A673 (cell line): ENCODE data around the gene CD5L. TPM values are rescaled to one million over a fixed set of nuclear protein-coding genes. Genes with fewer than 3 reads are reported as not detected.

Source experiments
- BruUV-seq: library from RNA; stranded (reverse); fragments of 400-500 nt; replicated peaks from 2 replicates; lab custom pipeline; 2021; lab: Mats Ljungman, UMichigan
- CTCF ChIA-PET: fragments of 300-600 bp; sonication (Branson Sonifier 250); formaldehyde crosslinking; loops from one replicate; lab custom pipeline; 2022; ENCODE audit warnings: antibody characterized with exemption; lab: Charles Lee
- POLR2A ChIA-PET: fragments of 300-600 bp; sonication (Branson Sonifier 250); formaldehyde crosslinking; loops from one replicate; lab custom pipeline; 2022; ENCODE audit warnings: antibody characterized with exemption; ENCODE audit not compliant: low non-redundant PET; lab: Charles Lee
- DNase-seq: peaks from one replicate; pipeline ENCODE4 v3.0.0-alpha.2; 2015; ENCODE audit warnings: low spot score
- H3K27ac ChIP-seq: fragments of 200-600 bp; sonication (generic); 2 replicates; pipeline ENCODE4 v1.5.1; 2016; ENCODE audit warnings: mixed run types, low read depth, mild to moderate bottlenecking, mixed read lengths, antibody characterized with exemption, low read length; ENCODE audit not compliant: poor library complexity, severe bottlenecking
- H3K27me3 ChIP-seq: fragments of 200-600 bp; sonication (generic); replicated peaks from 2 replicates; pipeline ENCODE4 v1.6.1; 2017; ENCODE audit warnings: mixed run types, low read depth, mild to moderate bottlenecking, mixed read lengths, antibody characterized with exemption, low read length; ENCODE audit not compliant: insufficient read depth, poor library complexity
- H3K36me3 ChIP-seq: fragments of 200-600 bp; sonication (generic); 2 replicates; pipeline ENCODE4 v1.6.1; 2016; ENCODE audit warnings: mixed run types, mild to moderate bottlenecking, mixed read lengths, antibody characterized with exemption, low read length; ENCODE audit not compliant: insufficient read depth, poor library complexity, severe bottlenecking
- H3K4me1 ChIP-seq: fragments of 200-600 bp; sonication (generic); 2 replicates; pipeline ENCODE4 v1.6.1; 2017; ENCODE audit warnings: mixed run types, mild to moderate bottlenecking, mixed read lengths, antibody characterized with exemption, low read length; ENCODE audit not compliant: insufficient read depth, poor library complexity, severe bottlenecking
- H3K4me3 ChIP-seq: fragments of 200-600 bp; sonication (generic); 2 replicates; pipeline ENCODE4 v1.5.1; 2016; ENCODE audit warnings: low read depth, mixed run types, mild to moderate bottlenecking, mixed read lengths, low read length; ENCODE audit not compliant: poor library complexity, severe bottlenecking
- H3K9me3 ChIP-seq: fragments of 200-600 bp; sonication (generic); 2 replicates; pipeline ENCODE4 v1.6.1; 2016; ENCODE audit warnings: mixed run types, low read depth, mild to moderate bottlenecking, mixed read lengths, antibody characterized with exemption, low read length; ENCODE audit not compliant: poor library complexity, severe bottlenecking
- EZH2 ChIP-seq: fragments of 200-600 bp; sonication (generic); IDR thresholded peaks from 2 replicates; pipeline ENCODE4 v1.6.1; 2017; ENCODE audit warnings: borderline replicate concordance, low read depth, mild to moderate bottlenecking, mixed read lengths, antibody characterized with exemption, low read length; ENCODE audit not compliant: poor library complexity, severe bottlenecking
- intact Hi-C: fragments of 100-400 bp; cut with micrococcal nuclease; formaldehyde crosslinking; loops from one replicate; pipeline ENCODE4 v1.10.0; 2022; ENCODE audit not compliant: unreplicated experiment
- total RNA-seq: library from RNA; stranded (reverse); gene quantifications from 2 replicates; pipeline ENCODE4 v1.2.3, GENCODE V29; 2021
- TF ChIP-seq, protein P1 (sequence below): fragments of 300-800, 200-600 bp; sonication (generic); conservative IDR thresholded peaks from 2 replicates; pipeline ENCODE4 v1.5.1; 2017; ENCODE audit warnings: low read depth, mild to moderate bottlenecking, antibody characterized with exemption, low read length, moderate library complexity, mixed read lengths

Gene CD5L
- total RNA-seq, 1 experiment from 2014 or later, result not detected

DNA sequence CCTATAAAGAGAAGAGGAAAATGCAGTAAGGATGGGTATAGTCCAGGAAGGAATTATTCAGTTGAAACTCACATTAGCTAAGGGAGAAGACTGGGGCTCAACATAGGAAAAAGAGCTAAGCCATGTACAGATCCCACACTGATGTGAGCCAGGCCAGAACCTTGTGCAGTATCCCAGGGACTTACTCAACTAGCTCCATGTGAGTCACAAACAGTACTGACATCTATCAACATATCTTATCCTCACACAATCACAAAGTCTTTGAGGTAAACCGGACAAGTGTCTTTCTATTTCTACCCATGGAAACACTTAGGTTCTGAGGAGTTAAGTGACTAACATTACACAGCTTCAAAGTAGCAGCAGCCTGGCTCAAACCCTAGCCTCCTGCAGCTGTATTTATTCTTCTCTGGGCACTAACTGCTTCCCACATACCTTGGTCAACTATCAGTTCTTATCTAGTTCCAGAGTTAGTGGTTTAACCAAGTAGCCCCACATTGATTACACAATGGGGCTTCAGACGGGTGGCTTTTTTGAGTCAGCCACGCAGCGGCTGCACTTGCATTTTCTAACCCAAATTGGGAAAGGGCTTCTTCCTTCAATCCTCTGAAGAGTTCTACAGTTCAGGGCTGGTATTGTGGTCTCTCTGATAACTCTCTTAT lies 9.5 kb downstream of the CD5L start:
- no TSS peak for BruUV-seq
- no peak for DNase-seq
- POLR2A ChIA-PET, result no interaction called here
- CTCF ChIA-PET, result no interaction called here
- Histone ChIP-seq H3K9me3 (no peaks in the 10 kb centered on the region), H3K4me3 (no peak overlapping the region), H3K36me3 (no peaks in the 10 kb centered on the region), H3K4me1 (no peaks in the 10 kb centered on the region), H3K27me3 (peaks cover 9% of the 10 kb centered on the region), H3K27ac (no peak overlapping the region)
- TF ChIP-seq EZH2, result no peak
- TF ChIP-seq, protein P1, sequence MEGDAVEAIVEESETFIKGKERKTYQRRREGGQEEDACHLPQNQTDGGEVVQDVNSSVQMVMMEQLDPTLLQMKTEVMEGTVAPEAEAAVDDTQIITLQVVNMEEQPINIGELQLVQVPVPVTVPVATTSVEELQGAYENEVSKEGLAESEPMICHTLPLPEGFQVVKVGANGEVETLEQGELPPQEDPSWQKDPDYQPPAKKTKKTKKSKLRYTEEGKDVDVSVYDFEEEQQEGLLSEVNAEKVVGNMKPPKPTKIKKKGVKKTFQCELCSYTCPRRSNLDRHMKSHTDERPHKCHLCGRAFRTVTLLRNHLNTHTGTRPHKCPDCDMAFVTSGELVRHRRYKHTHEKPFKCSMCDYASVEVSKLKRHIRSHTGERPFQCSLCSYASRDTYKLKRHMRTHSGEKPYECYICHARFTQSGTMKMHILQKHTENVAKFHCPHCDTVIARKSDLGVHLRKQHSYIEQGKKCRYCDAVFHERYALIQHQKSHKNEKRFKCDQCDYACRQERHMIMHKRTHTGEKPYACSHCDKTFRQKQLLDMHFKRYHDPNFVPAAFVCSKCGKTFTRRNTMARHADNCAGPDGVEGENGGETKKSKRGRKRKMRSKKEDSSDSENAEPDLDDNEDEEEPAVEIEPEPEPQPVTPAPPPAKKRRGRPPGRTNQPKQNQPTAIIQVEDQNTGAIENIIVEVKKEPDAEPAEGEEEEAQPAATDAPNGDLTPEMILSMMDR, result no peak
- intact Hi-C loops, result no loop called here

DNA sequence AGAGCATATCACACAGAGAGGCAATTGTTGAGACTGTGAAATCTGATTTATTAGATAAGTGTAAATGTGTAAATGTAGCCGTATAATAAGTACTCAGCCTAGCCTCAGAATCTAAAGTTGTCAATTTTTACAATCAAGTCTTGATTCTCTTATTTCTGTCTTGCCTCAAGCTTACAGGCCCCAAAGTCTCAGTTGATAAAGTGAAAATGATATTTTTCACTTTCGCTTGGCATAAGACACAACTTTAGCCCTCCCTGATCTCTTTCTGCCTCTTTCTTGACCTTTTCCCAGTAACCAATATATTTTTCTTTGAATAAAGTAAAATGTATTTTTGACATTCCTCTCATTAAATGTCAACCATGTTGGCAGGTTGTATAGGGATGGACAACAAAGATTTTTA lies 10.7 kb downstream of the CD5L start:
- BruUV-seq, result no TSS peak
- H3K4me1 ChIP-seq, result no peaks in the 10 kb centered on the region
- H3K4me3 ChIP-seq, result no peak overlapping the region
- no peaks in the 10 kb centered on the region for H3K9me3 ChIP-seq
- H3K27ac ChIP-seq, result no peak overlapping the region
- TF ChIP-seq EZH2, result no peak
- TF ChIP-seq, protein P1, result no peak
- peaks cover 11% of the 10 kb centered on the region for H3K27me3 ChIP-seq
- DNase-seq, result no peak
- intact Hi-C loops, result no loop called here
- ChIA-PET CTCF (no interaction called here), POLR2A (interaction anchor here (0.6 kb wide), 1 partner anchor 13 kb away, joined by 3 read pairs; no protein-coding TSS in a partner anchor)
- no peaks in the 10 kb centered on the region for H3K36me3 ChIP-seq

DNA sequence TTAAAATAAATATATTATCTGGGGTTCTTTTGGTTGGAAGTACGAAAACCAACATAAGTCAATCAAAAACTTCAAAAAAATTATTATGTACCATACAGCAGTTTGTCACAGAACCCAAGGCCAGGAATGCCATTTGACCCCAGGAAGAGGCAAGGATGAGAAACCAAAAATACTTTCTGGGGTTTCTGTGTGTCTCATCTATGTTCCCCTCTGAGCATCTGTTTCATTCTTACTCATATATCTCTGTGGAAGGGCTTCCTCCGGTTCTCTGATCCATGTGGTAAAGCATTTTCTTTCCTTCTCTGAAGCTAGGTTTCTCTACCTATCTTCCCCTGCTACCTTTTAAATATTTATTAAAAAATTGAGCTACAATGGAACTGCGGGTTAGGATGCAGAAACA lies 11.9 kb downstream of the CD5L start:
- H3K27me3 ChIP-seq, result peaks cover 21% of the 10 kb centered on the region
- POLR2A ChIA-PET, result no interaction called here
- DNase-seq, result no peak
- no peaks in the 10 kb centered on the region for H3K9me3 ChIP-seq
- TF ChIP-seq, protein P1, result no peak
- no peak for TF ChIP-seq EZH2
- no peaks in the 10 kb centered on the region for H3K36me3 ChIP-seq
- intact Hi-C loops, result no loop called here
- no peak overlapping the region for H3K4me3 ChIP-seq
- H3K27ac ChIP-seq, result no peak overlapping the region
- H3K4me1 ChIP-seq, result no peaks in the 10 kb centered on the region
- CTCF ChIA-PET, result no interaction called here
- no TSS peak for BruUV-seq
